GM12864 (cell line): ENCODE measurements around the gene CYP2J2.
"Not testable (repeated sequence)": the region's sequence is repeated elsewhere in the genome, so short reads cannot be mapped to it uniquely, and the experiment has no call there.

Experiments
- DNase-seq: peaks from one replicate; pipeline ENCODE4 v3.0.0-alpha.2; 2011; ENCODE audit warnings: low read depth
- H3K4me3 ChIP-seq: 2 replicates; pipeline ENCODE4 v1.5.1; 2011; ENCODE audit warnings: mild to moderate bottlenecking, low read depth, low read length, control low read depth
- CTCF ChIP-seq: IDR thresholded peaks from 2 replicates; pipeline ENCODE4 v1.5.1; 2011; ENCODE audit warnings: low read depth, mild to moderate bottlenecking, moderate library complexity, low read length, control low read depth, inconsistent platforms; ENCODE audit errors: missing control alignments

The CYP2J2 gene

GRCh38 chr1:59919746-59920145 lies 6.8 kb downstream of the CYP2J2 start:
- TF ChIP-seq CTCF = no peak
- H3K4me3 ChIP-seq = no peak overlapping the region
- no peak for DNase-seq

- TF ChIP-seq CTCF = no peak
- H3K4me3 ChIP-seq = no peak overlapping the region
- DNase-seq = no peak
These were observed 8.8 kb downstream of the CYP2J2 start for GRCh38 chr1:59917785-59918180.

- no peak for DNase-seq
- no peak for TF ChIP-seq CTCF
- H3K4me3 ChIP-seq = no peak overlapping the region
These were observed 9.4 kb downstream of the CYP2J2 start for GRCh38 chr1:59917026-59917784.

- DNase-seq = no peak
- TF ChIP-seq CTCF = no peak
- H3K4me3 ChIP-seq = no peak overlapping the region
These were observed 11.1 kb downstream of the CYP2J2 start for GRCh38 chr1:59915516-59915915.

- H3K4me3 ChIP-seq, DNase-seq: not testable (repeated sequence)
These were observed 11.7 kb downstream of the CYP2J2 start for GRCh38 chr1:59914791-59915286.

- no peak for TF ChIP-seq CTCF
- DNase-seq = no peak
- H3K4me3 ChIP-seq = no peak overlapping the region
These were observed 17.9 kb downstream of the CYP2J2 start for GRCh38 chr1:59908682-59909081.

GRCh38 chr1:59908084-59908483 lies 18.5 kb downstream of the CYP2J2 start:
- no peak for DNase-seq
- no peak for TF ChIP-seq CTCF
- no peak overlapping the region for H3K4me3 ChIP-seq
